Heart left ventricle (tissue), 13 donors: ENCODE data around the gene TXNRD2.

Experiments used
- POLR2A ChIP-seq, 2 donors: fragments of 450-650 bp; IDR thresholded peaks; one replicate each; pipeline ENCODE4 v1.6.1; 2017; ENCODE audit warnings: antibody characterized with exemption in 2 of 2, mild to moderate bottlenecking in 2 of 2, moderate library complexity in 2 of 2
- TF ChIP-seq, protein P1 (sequence below), 12 donors: fragments of 200-600 bp; sonication (generic) in 4 of 12; IDR thresholded peaks; one replicate each; pipeline versions ENCODE4 v1.5.0 to v1.8.0; 2018 to 2022; ENCODE audit warnings: antibody characterized with exemption in 12 of 12, mild to moderate bottlenecking in 5 of 12
- donor health status: ischemic (EF 13 %, LVEDD 7.1; RV severe dilation, severe dysfunction).
- donor health status: DM: no; HTN: yes; CAD: no.
- donor health status: DM: no; HTN: no; CAD: no.
- donor health status: ischemic (EF 25% LVEDD 6.9; RV normal size, moderate dysfunction).
- donor health status: ischemic (EF 25% LVEDD 5.7; RV mildly dilated, moderate dysfunction).
- donor health status: ischemic (EF 35%, LVEDD 5.7; RV mildly dilated, moderate dysfunction).
- donor health status: nonischemic (EF 11% LVEDD 7.7; RV severe dilation, severe dysfunction).
- donor health status: DM: yes; HTN: yes; CAD: no.
- donor health status: PGD.
- donor health status: ischemic (EF 29% LVEDD 5.4; RV normal size, mild dysfunction).
- donor health status: nonischemic (EF 23%, LVEDD 6.1; RV moderate dilation, normal function).

DNA sequence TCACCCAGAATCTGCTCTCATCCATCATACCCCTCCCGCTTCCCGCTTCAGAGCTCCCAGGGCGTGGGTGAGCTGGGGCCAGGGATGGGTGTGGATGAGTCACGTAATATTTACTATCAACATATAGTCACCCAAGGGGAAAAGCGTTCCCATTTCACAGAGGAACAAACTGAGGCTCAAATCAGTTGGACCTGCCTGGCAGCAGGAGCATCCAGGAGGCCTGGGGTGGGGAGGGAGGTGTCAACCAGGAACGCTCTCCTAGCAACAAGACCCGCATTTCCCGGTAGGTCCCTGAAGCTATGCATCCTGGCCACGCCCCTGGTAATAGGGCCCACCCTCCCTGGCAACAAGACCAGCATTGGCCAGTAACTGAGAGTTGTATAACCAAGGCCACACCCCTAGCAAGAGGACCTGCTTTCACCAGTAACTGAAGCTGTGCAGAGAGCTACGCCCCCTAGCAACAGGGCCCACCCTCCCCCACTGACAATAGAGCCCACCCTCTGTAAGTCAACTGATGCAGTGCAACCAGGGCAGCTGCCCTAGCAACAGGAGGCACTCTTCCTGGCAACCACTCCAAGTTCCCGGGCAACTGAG lies 32.7 kb upstream of the TXNRD2 start:
- no peak for TF ChIP-seq POLR2A (IDR thresholded peaks at IDR 0.05)
- TF ChIP-seq, protein P1, sequence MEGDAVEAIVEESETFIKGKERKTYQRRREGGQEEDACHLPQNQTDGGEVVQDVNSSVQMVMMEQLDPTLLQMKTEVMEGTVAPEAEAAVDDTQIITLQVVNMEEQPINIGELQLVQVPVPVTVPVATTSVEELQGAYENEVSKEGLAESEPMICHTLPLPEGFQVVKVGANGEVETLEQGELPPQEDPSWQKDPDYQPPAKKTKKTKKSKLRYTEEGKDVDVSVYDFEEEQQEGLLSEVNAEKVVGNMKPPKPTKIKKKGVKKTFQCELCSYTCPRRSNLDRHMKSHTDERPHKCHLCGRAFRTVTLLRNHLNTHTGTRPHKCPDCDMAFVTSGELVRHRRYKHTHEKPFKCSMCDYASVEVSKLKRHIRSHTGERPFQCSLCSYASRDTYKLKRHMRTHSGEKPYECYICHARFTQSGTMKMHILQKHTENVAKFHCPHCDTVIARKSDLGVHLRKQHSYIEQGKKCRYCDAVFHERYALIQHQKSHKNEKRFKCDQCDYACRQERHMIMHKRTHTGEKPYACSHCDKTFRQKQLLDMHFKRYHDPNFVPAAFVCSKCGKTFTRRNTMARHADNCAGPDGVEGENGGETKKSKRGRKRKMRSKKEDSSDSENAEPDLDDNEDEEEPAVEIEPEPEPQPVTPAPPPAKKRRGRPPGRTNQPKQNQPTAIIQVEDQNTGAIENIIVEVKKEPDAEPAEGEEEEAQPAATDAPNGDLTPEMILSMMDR (IDR thresholded peaks at IDR 0.05), result no peak
